ENCODE results near the gene KRTAP10-6. TPM values are rescaled to one million over a fixed set of nuclear protein-coding genes. Genes with fewer than 3 reads are reported as not detected.
"Not testable (repeated sequence)": the region's sequence is repeated elsewhere in the genome, so short reads cannot be mapped to it uniquely, and the experiment has no call there.

KRTAP10-6 gene
- total RNA-seq, 1 experiment from 2014 or later, result not detected

DNA sequence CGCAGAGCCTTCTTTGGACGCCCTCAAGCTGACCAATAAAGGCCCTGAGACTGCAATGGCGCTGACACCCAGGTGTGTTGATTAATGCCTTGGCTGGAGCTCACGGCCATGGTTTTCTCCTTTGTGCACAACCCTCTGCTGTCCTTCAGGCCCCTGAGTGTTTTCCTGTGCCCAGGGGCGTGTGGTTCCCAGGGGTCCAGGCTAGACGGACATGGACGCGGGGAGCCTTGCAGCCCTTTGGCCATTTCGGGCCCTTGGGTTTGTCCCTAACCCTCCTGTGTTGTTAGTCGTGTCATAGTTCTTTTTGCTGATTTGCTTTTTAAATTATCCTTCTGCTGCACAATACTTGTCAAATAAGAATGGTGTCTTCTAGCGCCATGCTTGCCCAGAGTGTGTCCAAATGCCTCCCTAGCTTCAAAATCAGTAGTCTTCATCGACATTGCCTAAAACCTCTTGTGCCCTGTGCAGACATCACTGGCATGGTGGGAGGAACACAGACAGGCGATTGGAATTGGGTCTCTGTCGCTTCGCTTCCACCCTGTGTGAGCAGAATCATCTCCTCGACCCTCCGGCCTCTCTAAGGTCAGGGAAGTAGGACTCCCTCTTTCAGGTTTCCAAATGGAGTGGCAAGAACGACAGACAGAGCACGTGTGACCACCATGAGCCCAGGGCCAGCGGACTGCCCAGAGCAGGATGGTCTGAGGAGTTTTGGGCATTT is 16.8 kb downstream of the KRTAP10-6 start:
- Histone ChIP-seq H3K9me3 (peaks cover 28% of the 10 kb centered on the region), H3K4me3 (no peak overlapping the region), H3K27me3 (no peaks in the 10 kb centered on the region), H3K36me3 (no peaks in the 10 kb centered on the region)
- DNase-seq, result no peak

DNA sequence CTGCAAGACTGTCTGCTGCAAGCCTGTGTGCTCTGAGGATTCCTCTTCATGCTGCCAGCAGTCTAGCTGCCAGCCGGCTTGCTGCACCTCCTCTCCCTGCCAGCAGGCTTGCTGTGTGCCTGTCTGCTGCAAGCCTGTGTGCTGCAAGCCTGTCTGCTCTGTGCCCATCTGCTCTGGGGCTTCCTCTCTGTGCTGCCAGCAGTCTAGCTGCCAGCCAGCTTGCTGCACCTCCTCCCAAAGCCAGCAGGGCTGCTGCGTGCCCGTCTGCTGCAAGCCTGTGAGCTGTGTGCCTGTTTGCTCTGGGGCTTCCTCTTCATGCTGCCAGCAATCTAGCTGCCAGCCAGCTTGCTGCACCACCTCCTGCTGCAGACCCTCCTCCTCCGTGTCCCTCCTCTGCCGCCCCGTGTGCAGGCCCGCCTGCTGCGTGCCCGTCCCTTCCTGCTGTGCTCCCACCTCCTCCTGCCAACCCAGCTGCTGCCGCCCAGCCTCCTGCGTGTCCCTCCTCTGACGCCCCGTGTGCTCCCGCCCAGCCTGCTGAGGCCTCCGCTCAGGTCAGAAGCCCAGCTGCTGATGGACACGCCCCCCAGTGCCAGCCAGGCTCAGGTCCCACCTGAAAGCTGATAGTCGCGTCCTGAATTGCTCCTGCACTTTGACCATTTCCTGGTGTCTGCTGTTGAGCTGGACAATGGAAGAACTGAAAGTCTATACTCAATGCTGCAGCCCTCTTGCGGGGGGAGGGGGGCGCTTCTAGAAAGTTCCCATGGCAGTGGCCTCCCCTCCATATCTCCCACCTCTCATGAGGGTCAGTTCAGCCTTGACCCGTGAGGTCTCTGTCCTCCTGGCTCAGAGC is 17.6 kb downstream of the KRTAP10-6 start:
- Histone ChIP-seq H3K4me3 (no peak overlapping the region), H3K9me3 (peaks cover 28% of the 10 kb centered on the region), H3K27me3 (no peaks in the 10 kb centered on the region), H3K36me3 (no peaks in the 10 kb centered on the region)
- DNase-seq, result peak; percentile 54

GRCh38 chr21:44573630-44574456 is 18.5 kb downstream of the KRTAP10-6 start, which contains the start of gene KRTAP10-4:
Gene KRTAP10-4, plus strand, starts transcription at chr21:44573729. Its CDS starts 30 bp downstream, at chr21:44573759.
- peaks cover 28% of the 10 kb centered on the region for H3K9me3 ChIP-seq
- DNase-seq, result peak; percentile 50
- H3K4me3 ChIP-seq, H3K36me3 ChIP-seq, H3K27me3 ChIP-seq: not testable (repeated sequence)

DNA sequence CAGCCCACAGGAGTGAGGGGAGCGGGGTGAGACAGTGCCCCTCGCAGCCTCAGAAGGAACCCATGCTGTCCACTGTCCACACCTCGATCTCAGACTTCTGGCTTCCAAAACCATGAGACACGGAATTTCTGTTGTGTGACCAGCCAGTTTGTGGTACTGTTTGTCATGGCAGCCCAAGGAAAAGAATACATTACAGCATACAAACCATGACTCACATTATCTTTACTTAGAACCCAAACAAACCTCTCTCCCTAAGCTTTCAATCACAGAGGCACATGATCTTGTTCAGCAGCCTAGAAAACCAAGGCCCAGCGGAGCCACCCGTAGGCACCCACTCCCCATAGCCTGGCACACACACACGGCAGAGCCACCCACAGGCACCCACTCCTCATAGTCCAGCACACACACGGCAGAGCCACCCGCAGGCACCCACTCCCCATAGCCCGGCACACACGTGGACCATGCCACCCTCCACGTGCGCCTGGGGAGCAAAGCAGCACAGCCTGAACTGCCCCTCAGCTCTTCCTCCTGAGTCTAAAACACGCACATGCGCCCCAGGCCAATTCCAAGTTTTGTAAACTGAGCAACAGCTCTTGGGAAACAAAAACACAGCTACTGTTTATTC is 19.2 kb downstream of the KRTAP10-6 start:
- DNase-seq, result no peak
- Histone ChIP-seq H3K4me3 (no peak overlapping the region), H3K27me3 (no peaks in the 10 kb centered on the region), H3K36me3 (no peaks in the 10 kb centered on the region), H3K9me3 (peaks cover 25% of the 10 kb centered on the region)

DNA sequence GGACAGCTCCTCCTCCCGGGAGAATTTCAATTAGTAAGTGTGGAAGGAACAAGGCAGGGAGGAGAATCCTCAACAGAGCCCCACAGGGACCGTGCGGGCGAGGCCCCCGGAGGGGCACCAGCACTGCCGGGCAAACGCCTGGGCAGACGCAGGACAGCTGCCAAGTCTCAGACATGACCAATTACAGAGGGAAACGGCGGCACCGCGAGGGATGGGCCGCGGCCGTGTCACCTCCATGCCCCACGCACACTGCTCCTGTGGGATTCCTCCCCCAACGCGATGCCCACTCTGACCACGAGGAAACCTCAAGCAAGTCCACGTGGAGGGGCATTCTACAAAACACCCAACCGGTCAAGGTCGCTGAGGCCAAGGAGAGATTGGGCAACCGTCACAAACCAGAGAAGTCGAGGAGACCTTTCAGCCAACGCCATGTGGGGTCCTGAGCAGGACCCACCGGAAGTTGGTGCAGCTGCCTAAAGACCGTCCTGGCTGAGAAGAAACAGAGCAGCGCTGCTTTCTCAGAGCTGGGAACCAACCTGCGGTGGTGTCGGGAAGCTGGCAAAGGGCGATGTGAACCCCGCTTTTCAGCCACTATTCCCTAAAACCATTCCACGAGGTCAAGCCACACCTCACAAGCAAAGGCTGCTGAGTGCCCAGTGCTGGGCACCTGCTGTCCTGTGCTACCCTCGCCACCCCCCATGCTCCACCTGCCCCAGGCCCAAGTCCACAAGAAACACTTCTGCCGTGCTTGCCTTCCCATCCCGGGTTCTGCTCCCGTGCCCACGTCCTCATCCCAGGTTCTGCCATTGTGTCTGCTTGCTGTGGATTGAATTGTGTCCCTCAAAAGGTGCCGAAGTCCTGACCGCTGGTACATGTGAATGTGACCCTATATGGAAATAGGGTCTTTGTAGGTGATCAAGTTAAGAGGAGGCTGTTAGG is 20.2 kb downstream of the KRTAP10-6 start:
- H3K36me3 ChIP-seq, result no peaks in the 10 kb centered on the region
- peaks cover 20% of the 10 kb centered on the region for H3K9me3 ChIP-seq
- DNase-seq, result no peak
- no peaks in the 10 kb centered on the region; the same call in 1 of the 2 replicates for H3K27me3 ChIP-seq
- no peak overlapping the region for H3K4me3 ChIP-seq

DNA sequence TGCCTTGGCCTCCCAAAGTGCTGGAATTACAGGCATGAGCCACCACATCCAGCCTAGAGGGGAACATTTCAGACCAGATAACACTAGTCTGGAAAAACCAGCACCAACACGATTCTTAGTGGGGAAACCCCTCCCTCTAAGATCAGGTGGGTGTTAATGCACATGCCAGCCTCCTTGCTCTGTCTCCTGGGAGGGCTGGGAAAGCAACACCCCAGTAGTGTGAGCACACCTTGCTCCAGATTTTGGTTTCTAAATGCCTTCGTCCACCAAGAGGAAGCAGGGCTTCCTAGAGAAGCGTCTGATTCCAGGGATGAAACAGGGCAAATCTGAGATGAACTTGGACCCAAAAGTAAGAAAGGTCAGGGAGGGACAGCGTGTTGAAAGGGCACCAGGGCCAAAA is 21.0 kb downstream of the KRTAP10-6 start:
- H3K9me3 ChIP-seq, result peaks cover 15% of the 10 kb centered on the region
- no peak for DNase-seq
- no peaks in the 10 kb centered on the region for H3K36me3 ChIP-seq
- no peaks in the 10 kb centered on the region; the same call in 1 of the 2 replicates for H3K27me3 ChIP-seq
- no peak overlapping the region for H3K4me3 ChIP-seq

DNA sequence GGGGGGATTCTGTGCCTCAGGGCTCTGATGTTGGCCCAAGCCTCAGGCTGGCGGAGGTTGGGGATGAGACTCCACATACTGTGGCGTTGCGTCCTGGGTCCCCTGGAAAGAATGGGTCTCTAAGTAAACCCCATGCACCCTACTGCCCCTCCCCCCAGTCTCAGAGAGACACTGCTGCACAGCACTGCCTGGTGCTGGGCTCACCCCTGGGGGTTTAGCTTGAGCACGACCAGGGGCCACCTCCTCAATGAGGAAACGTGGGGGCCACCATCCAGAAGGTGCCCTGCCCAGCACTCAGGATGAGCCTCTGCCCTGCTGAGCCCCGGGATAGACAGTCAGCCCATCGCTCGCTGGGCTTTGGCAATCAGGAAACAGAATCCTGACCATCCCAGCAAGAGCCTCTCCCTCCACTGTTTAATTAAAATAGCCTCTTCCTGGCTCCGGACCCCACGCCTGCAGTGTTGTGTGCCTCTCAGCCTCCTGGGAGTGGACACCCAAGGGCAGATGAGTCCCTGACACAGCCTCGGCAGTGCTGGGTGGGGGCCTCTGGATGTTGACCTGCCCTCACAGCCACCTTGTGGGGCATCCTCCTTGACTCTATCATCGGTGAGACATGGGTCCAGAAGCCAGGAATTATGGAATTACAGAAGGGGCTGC is 22.3 kb downstream of the KRTAP10-6 start:
- no peak for DNase-seq
- Histone ChIP-seq H3K27me3 (no peaks in the 10 kb centered on the region; the same call in 1 of the 2 replicates), H3K36me3 (no peaks in the 10 kb centered on the region), H3K9me3 (peaks cover 13% of the 10 kb centered on the region), H3K4me3 (no peak overlapping the region)

GRCh38 chr21:44568667-44569556 is 23.4 kb downstream of the KRTAP10-6 start:
- H3K9me3 ChIP-seq, result peaks cover 15% of the 10 kb centered on the region
- no peak for DNase-seq
- peaks cover 3% of the 10 kb centered on the region for H3K27me3 ChIP-seq
- no peaks in the 10 kb centered on the region for H3K36me3 ChIP-seq
- no peak overlapping the region for H3K4me3 ChIP-seq

DNA sequence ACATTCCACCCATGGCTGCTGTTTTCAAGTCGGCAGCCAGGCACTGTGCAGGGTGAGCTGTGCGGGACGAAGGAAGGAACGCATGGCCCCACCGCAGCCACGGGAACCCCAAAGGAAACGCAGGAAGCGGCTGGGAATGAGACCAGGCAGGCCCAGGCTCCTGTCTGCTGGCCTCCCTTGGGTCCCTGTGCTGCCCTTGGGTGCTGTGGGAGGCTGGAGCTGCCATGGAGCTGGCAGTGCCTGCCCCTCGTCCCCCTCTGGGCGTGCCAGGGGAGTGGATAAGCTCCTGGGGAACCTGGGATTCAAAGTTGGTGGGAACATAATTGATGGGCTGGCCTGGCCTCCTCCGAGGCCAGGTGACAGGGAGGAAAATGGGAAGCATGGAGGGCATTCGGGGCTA is 24.0 kb downstream of the KRTAP10-6 start:
- no peaks in the 10 kb centered on the region for H3K36me3 ChIP-seq
- H3K4me3 ChIP-seq, result no peak overlapping the region
- no peak for DNase-seq
- H3K9me3 ChIP-seq, result peaks cover 17% of the 10 kb centered on the region
- H3K27me3 ChIP-seq, result peaks cover 3% of the 10 kb centered on the region

DNA sequence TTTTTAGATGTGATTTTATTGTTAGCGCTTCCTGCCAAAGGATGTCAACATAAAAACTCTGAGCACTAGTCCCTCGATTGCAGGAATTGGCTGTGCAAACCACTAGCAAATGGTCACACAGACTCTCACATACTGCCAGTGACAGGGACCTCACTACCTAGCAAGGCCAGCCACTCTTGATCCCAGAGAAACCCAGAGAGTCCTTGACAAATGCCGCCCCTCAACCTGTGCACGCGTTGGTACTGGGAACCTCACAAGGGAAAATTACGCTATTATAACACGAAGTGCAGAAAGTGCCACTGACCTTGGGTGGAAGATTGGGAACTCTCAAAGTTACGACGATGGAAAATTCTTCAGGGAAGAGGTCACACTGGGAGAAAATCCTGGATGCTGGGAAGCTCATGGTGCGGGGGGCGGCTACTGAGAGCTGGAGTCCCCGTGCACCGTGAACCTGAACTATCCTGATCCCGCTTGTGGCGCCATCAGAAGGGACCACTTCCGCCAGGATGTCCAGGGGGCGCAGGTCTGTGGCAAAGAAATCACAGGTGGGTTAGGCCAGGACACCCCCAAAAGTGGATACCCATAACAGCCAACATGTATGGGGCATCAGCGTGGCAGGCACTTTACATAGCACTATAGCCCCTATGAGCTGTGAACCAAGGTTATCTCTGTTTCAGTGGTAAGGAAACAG is 24.7 kb downstream of the KRTAP10-6 start:
- Histone ChIP-seq H3K27me3 (peaks cover 3% of the 10 kb centered on the region), H3K4me3 (no peak overlapping the region), H3K9me3 (peaks cover 17% of the 10 kb centered on the region), H3K36me3 (no peaks in the 10 kb centered on the region)
- no peak for DNase-seq

GRCh38 chr21:44566403-44566802 is 25.9 kb downstream of the KRTAP10-6 start:
- Histone ChIP-seq H3K27me3 (peaks cover 7% of the 10 kb centered on the region), H3K36me3 (no peaks in the 10 kb centered on the region), H3K9me3 (peaks cover 17% of the 10 kb centered on the region), H3K4me3 (no peak overlapping the region)
- DNase-seq, result no peak

DNA sequence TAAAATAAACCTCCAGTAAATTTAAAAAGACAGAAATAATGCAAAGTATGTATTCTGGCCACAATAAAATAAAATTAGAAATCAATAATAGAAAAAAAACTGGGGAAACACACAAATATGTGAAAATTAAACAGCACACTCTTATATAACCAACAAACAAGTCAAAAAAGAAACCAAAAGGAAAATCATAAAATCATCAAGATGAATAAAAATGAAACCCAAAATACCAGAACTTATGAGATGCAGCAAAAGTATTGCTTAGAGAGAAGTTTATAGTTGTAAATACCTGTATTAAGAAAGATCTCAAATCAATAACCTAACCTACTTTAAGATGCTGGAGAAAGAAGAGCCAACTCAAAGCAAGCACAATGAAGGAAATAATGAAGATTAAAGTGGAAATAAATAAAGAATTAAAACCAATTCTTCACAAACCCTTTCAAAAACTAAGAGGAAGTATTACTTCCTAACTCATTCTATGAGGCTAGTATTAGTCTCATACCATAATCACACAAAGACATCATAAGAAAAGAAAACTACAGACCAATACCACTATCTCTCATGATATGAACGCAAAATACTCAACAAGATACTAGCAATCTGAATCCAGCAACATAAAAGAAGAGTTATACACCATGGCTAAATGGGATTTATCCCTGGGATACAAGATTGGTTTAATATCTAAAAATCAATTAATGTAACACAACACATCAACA is 27.3 kb downstream of the KRTAP10-6 start:
- Histone ChIP-seq H3K4me3 (no peak overlapping the region), H3K9me3 (peaks cover 7% of the 10 kb centered on the region), H3K27me3 (peaks cover 7% of the 10 kb centered on the region), H3K36me3 (no peaks in the 10 kb centered on the region)
- DNase-seq, result no peak

- no peaks in the 10 kb centered on the region for H3K36me3 ChIP-seq
- peaks cover 7% of the 10 kb centered on the region for H3K9me3 ChIP-seq
- no peak for DNase-seq
- H3K4me3 ChIP-seq, result no peak overlapping the region
- H3K27me3 ChIP-seq, result peaks cover 7% of the 10 kb centered on the region
Observed at GRCh38 chr21:44564099-44564498, 28.2 kb downstream of the KRTAP10-6 start.
